Measurements from ENCODE around the gene RRAS2.

- no peak for TF ChIP-seq CTCF (IDR thresholded peaks at IDR 0.05)
- TF ChIP-seq POLR2A (IDR thresholded peaks at IDR 0.05): no peak
Measured at GRCh38 chr11:14242187-14242586, 116.8 kb downstream of the RRAS2 start.

Data from Peyer's patch (tissue), 4 donors.